ENCODE measurements around the gene MYO5B.

DNA sequence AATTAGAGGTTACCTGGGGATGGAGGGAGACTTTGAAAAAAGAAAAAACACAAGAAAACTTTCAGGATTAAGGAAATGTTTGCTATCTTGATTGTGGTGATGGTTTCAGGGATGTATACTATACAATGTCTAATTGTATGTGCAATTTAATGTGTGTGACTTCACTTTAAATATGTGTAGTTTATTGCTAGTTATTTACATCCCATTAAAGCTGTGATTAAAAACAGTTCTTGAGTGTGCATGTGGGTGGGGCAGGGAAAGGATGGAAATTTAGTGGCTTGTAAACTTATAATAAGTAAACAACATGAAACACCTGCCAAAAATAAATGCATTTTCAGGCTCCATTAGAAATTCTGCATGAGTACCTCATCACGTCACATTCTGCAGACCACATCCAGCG lies 167.0 kb downstream of the MYO5B start:
- TF ChIP-seq, protein P1, sequence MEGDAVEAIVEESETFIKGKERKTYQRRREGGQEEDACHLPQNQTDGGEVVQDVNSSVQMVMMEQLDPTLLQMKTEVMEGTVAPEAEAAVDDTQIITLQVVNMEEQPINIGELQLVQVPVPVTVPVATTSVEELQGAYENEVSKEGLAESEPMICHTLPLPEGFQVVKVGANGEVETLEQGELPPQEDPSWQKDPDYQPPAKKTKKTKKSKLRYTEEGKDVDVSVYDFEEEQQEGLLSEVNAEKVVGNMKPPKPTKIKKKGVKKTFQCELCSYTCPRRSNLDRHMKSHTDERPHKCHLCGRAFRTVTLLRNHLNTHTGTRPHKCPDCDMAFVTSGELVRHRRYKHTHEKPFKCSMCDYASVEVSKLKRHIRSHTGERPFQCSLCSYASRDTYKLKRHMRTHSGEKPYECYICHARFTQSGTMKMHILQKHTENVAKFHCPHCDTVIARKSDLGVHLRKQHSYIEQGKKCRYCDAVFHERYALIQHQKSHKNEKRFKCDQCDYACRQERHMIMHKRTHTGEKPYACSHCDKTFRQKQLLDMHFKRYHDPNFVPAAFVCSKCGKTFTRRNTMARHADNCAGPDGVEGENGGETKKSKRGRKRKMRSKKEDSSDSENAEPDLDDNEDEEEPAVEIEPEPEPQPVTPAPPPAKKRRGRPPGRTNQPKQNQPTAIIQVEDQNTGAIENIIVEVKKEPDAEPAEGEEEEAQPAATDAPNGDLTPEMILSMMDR (conservative IDR thresholded peaks at IDR 0.05 in 1 of 2, IDR thresholded peaks at IDR 0.05 in 1 of 2; ENCODE audit: extremely low read depth in 1 of 2, insufficient read depth in 1 of 2, low read depth in 1 of 2, low read length in 2 of 2) = no peak
- no peak for TF ChIP-seq EZH2 (IDR thresholded peaks at IDR 0.05; ENCODE audit: borderline replicate concordance, low read length)

Measured in mammary epithelial cell (primary cell).